PC-3 (cell line): ENCODE data around the gene SLC1A2. TPM values are rescaled to one million over a fixed set of nuclear protein-coding genes. Genes with fewer than 3 reads are reported as not detected.

Source experiments
- ATAC-seq: fragments of 200-7000 bp; cut with Tn5 transposase; 2 replicates; pipeline ENCODE4 v1.9.1; 2020; ENCODE audit warnings: mild to moderate bottlenecking, moderate library complexity
- BruUV-seq: library from RNA; stranded (reverse); fragments of 400-500 nt; replicated peaks from 2 replicates; lab custom pipeline; 2021; lab: Mats Ljungman, UMichigan
- CTCF ChIA-PET: fragments of 300-600 bp; sonication (Branson Sonifier 250); formaldehyde crosslinking; loops from one replicate; lab custom pipeline; 2022; ENCODE audit warnings: antibody characterized with exemption; lab: Charles Lee
- POLR2A ChIA-PET: fragments of 300-600 bp; sonication (Branson Sonifier 250); formaldehyde crosslinking; loops from one replicate; lab custom pipeline; 2022; ENCODE audit warnings: antibody characterized with exemption; ENCODE audit not compliant: unreplicated experiment; lab: Charles Lee
- DNase-seq: peaks from one replicate; pipeline ENCODE4 v3.0.0-alpha.2; 2015
- H2AFZ ChIP-seq: fragments of 300-600 bp; sonication (generic); 2 replicates; pipeline ENCODE4 v1.6.0; 2016; ENCODE audit warnings: antibody characterized with exemption, low read length
- H3F3A ChIP-seq: fragments of 300-600 bp; sonication (generic); one replicate; pipeline ENCODE4 v1.6.0; 2017; ENCODE audit warnings: antibody characterized with exemption, low read length, control low read depth, mild to moderate bottlenecking; ENCODE audit not compliant: unreplicated experiment
- H3K27ac ChIP-seq: fragments of 300-600 bp; sonication (generic); 2 replicates; pipeline ENCODE4 v1.5.1; 2016; ENCODE audit warnings: mild to moderate bottlenecking, low read length
- H3K27me3 ChIP-seq: fragments of 300-600 bp; sonication (generic); 2 replicates; pipeline ENCODE4 v1.6.1; 2016; ENCODE audit warnings: low read length, mixed read lengths
- H3K36me3 ChIP-seq: fragments of 300-600 bp; sonication (generic); 2 replicates; pipeline ENCODE4 v1.6.1; 2016; ENCODE audit warnings: low read depth, mixed run types, low read length, mixed read lengths
- H3K4me1 ChIP-seq: fragments of 300-600 bp; sonication (generic); 2 replicates; pipeline ENCODE4 v1.5.1; 2016; ENCODE audit warnings: low read length; ENCODE audit not compliant: insufficient read depth
- H3K4me2 ChIP-seq: fragments of 300-600 bp; sonication (generic); 2 replicates; pipeline ENCODE4 v1.6.0; 2016; ENCODE audit warnings: low read length
- H3K4me3 ChIP-seq: fragments of 300-600 bp; sonication (generic); 2 replicates; pipeline ENCODE4 v1.5.1; 2016; ENCODE audit warnings: mild to moderate bottlenecking, low read length, mixed read lengths
- H3K79me2 ChIP-seq: fragments of 300-600 bp; sonication (generic); 2 replicates; pipeline ENCODE4 v1.6.1; 2017; ENCODE audit warnings: low read length, mixed read lengths
- H3K9ac ChIP-seq: fragments of 300-600 bp; sonication (generic); 2 replicates; pipeline ENCODE4 v1.6.0; 2016; ENCODE audit warnings: mild to moderate bottlenecking, low read length
- H3K9me2 ChIP-seq: fragments of 300-600 bp; sonication (generic); replicated peaks from 2 replicates; pipeline ENCODE4 v1.6.1; 2016; ENCODE audit warnings: mixed run types, low read length, mixed read lengths
- H3K9me3 ChIP-seq: fragments of 300-600 bp; sonication (generic); 2 replicates; pipeline ENCODE4 v1.6.1; 2016; ENCODE audit warnings: low read length, mixed read lengths
- H4K20me1 ChIP-seq: fragments of 300-600 bp; sonication (generic); 2 replicates; pipeline ENCODE4 v1.6.1; 2016; ENCODE audit warnings: low read length, mixed read lengths
- EZH2 ChIP-seq: fragments of 300-600 bp; sonication (generic); IDR thresholded peaks from one replicate; pipeline ENCODE4 v1.6.1; 2017; ENCODE audit warnings: antibody characterized with exemption, mild to moderate bottlenecking, low read length; ENCODE audit not compliant: unreplicated experiment
- EZH2phosphoT487 ChIP-seq: fragments of 300-600 bp; sonication (generic); IDR thresholded peaks from 2 replicates; pipeline ENCODE4 v1.6.1; 2018; ENCODE audit warnings: mild to moderate bottlenecking, antibody characterized with exemption, low read length, borderline replicate concordance
- intact Hi-C: fragments of 100-400 bp; cut with micrococcal nuclease; formaldehyde crosslinking; loops from 2 replicates; pipeline ENCODE4 v1.9.0; 2023
- total RNA-seq: library from RNA; depleted of rRNA; stranded (reverse); fragments of >200 nt; gene quantifications from 2 replicates; pipeline ENCODE4 v1.2.3, GENCODE V29; 2014
- TF ChIP-seq, protein P1 (sequence below): fragments of 300-600 bp; sonication (generic); conservative IDR thresholded peaks from 2 replicates; pipeline ENCODE4 v1.5.1; 2017; ENCODE audit warnings: antibody characterized with exemption, low read depth, mild to moderate bottlenecking, low read length

SLC1A2 gene
- total RNA-seq, 1 experiment from 2014 or later, result 0.18 TPM

DNA sequence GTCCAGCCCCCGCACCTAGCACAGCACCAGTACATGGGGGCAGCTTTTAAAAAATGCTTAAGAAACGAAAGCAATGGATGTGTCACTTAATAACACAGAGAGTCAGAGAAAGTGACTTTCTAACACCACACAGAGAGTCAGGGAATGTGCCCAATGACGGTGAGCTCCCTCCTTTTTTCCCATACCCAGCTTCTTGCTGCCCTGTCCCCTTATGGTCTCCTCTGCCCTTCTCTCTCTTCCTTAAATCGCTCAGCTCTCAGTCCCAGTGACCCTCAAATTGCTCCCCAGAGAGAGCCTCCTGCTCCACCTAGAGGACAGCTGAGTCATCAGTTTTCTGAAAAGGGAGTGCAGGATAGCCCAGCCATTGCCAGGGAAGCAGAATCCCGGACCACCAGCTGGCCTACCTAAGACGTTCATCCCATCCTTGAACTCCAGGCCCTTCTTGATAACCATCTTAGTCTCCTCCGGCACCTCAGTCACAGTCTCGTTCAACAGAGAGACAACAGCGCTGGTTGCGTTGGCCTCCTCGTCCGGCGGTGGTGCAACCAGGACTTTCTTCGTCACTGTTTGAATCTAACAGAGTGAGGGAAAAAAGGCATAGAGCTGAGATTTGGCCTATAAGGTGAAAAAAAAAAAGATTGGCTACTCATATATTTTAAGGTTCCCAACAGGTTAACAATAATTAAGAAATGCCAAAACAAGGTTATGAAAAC, 113.5 kb downstream of the SLC1A2 start:
- Histone ChIP-seq H3K4me1 (peaks cover 21% of the 10 kb centered on the region), H3K4me3 (no peak overlapping the region), H3K27ac (no peak overlapping the region), H3K4me2 (no peak overlapping the region), H2AFZ (peak overlapping the region; percentile 58), H3F3A (no peaks in the 10 kb centered on the region), H3K9ac (peak overlapping the region; percentile 7; the same call in 1 of the 2 replicates), H3K79me2 (no peaks in the 10 kb centered on the region), H3K9me3 (no peaks in the 10 kb centered on the region), H3K27me3 (no peaks in the 10 kb centered on the region), H3K36me3 (no peaks in the 10 kb centered on the region), H4K20me1 (no peaks in the 10 kb centered on the region), H3K9me2 (no peaks in the 10 kb centered on the region)
- peak; percentile 55 for DNase-seq
- ChIA-PET CTCF (interaction anchor here (0.8 kb wide), 1 partner anchor 379 kb away, joined by 5 read pairs; no protein-coding TSS in a partner anchor), POLR2A (interaction anchor here (0.6 kb wide), 1 partner anchor 143 kb away, joined by 3 read pairs; no protein-coding TSS in a partner anchor)
- intact Hi-C loops, result loop anchor here (1.0 to 5.0 kb wide), 2 partner anchors 309 to 380 kb away; no protein-coding TSS in a partner anchor
- no TSS peak for BruUV-seq
- ATAC-seq, result peak; percentile 88
- TF ChIP-seq EZH2phosphoT487, result no peak
- TF ChIP-seq, protein P1, sequence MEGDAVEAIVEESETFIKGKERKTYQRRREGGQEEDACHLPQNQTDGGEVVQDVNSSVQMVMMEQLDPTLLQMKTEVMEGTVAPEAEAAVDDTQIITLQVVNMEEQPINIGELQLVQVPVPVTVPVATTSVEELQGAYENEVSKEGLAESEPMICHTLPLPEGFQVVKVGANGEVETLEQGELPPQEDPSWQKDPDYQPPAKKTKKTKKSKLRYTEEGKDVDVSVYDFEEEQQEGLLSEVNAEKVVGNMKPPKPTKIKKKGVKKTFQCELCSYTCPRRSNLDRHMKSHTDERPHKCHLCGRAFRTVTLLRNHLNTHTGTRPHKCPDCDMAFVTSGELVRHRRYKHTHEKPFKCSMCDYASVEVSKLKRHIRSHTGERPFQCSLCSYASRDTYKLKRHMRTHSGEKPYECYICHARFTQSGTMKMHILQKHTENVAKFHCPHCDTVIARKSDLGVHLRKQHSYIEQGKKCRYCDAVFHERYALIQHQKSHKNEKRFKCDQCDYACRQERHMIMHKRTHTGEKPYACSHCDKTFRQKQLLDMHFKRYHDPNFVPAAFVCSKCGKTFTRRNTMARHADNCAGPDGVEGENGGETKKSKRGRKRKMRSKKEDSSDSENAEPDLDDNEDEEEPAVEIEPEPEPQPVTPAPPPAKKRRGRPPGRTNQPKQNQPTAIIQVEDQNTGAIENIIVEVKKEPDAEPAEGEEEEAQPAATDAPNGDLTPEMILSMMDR, result peak; percentile 67

DNA sequence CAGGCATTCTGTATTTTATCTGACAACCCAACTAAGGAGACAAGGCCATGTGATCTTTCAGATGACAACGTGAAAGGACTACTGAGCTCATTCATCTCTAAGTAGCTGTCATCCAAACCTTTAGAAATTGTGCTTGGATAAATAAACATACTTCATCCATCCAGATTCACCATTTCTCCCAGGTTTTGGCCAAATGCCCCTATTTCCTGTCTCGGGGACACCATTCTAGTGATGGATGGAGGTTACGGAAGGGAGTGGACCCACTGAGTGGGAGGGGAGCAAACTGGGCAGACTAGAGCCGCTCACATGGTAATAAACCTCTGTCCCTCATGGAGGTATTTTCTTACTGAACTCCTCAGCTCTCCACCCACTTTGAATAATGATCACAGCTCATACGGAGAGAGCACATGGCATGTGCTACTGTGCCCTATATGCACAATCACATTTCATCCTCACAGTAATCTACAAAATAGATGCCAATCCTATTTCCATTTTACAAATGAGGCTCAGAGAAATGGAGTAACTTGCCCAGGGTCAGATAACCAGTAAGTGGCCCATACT, 114.4 kb downstream of the SLC1A2 start:
- DNase-seq, result no peak
- H3F3A ChIP-seq, result no peaks in the 10 kb centered on the region
- ChIA-PET CTCF (interaction anchor here (0.8 to 1.1 kb wide), 2 partner anchors 44 to 378 kb away, joined by 4 to 5 read pairs; no protein-coding TSS in a partner anchor), POLR2A (no interaction called here)
- ATAC-seq, result no peak
- no peaks in the 10 kb centered on the region for H3K27me3 ChIP-seq
- no peak overlapping the region for H3K4me3 ChIP-seq
- no peaks in the 10 kb centered on the region for H3K9me2 ChIP-seq
- peak overlapping the region; percentile 7; the same call in 1 of the 2 replicates for H3K9ac ChIP-seq
- no peaks in the 10 kb centered on the region for H3K36me3 ChIP-seq
- peaks cover 21% of the 10 kb centered on the region for H3K4me1 ChIP-seq
- no peaks in the 10 kb centered on the region for H3K79me2 ChIP-seq
- TF ChIP-seq EZH2phosphoT487, result no peak
- TF ChIP-seq EZH2, result no peak
- TF ChIP-seq, protein P1, result no peak
- peak overlapping the region; percentile 58; the same call in 1 of the 2 replicates for H2AFZ ChIP-seq
- no TSS peak for BruUV-seq
- no peaks in the 10 kb centered on the region for H3K9me3 ChIP-seq
- H3K4me2 ChIP-seq, result no peak overlapping the region; the same call in 1 of the 2 replicates
- H4K20me1 ChIP-seq, result no peaks in the 10 kb centered on the region
- peak overlapping the region; percentile 50 for H3K27ac ChIP-seq
- intact Hi-C loops, result loop anchor here (1.0 to 5.0 kb wide), 2 partner anchors 308 to 379 kb away; no protein-coding TSS in a partner anchor
